GM19467 (cell line): ENCODE measurements around the gene KCNA10.

ENCODE experiments used
- ATAC-seq: cut with Tn5 transposase; IDR thresholded peaks from one replicate; pipeline ENCODE4 v1.9.1; 2021; ENCODE audit warnings: mild to moderate bottlenecking, moderate library complexity; ENCODE audit not compliant: unreplicated experiment

The KCNA10 gene

GRCh38 chr1:110502402-110503151 lies 16.4 kb downstream of the KCNA10 start:
- no peak for ATAC-seq

DNA sequence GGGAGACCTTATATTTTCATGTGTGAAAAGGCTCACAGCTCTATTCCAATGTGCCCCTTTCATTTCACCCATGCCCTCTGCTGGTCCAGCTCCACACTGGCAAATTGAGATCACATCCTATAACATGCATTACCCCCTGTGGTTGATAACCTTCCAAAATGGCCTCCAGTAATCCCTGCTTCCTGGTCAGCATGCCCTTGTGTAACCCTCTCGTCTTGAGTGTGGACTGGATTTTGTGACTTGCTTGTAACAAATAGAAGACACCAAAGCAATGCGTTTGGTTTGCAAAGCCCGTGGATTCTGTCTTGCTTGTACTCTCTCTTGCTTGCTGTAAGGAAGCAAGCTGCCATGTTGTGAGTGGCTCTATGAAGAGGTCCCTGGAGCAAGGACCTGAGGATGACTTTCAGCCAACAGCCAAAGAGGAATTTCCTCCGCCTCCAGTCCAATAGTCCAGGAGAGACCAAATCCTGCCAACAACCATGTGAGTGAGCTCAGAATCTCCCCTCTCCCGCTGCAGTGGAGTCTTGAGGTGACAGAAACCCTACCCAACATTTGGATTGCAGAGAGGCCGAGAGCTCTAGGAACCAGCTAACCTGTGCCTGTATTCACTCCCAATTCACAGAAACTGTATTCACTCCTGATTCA lies 17.4 kb downstream of the KCNA10 start:
- ATAC-seq, result no peak

- ATAC-seq, result no peak
Measured at GRCh38 chr1:110498270-110498669, 20.7 kb downstream of the KCNA10 start.

DNA sequence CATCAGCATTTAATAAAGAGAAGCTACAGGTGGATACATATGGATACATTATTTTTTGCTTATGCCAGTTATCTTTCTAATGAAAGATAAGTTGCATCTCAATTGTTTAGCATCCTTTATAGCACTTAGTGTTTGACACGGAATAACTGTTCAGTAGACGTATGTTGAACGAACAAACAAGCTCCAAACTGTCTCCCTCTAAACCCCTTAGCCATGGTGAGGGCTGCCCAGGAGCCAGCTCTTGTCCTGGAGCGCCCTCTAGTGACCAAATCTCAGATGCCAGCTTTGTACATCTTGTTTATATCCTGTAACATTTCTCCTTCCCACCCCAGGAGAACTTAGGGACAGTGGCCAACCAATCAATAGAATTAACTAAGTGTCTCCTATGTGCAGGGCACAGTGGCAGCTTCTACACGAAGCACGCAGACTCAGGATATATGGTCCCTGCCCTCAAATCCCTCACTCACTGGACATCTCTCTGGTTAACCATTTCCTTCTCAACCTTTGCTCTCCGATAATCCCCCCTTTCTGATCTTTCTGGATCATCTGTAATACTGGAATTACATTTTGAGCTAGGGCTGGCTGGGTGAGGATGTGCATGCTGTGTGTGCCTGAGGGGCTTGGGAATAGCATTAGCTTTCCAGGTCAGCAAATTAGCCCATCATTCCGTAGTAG lies 22.9 kb downstream of the KCNA10 start:
- no peak for ATAC-seq

- ATAC-seq, result no peak
Measured at GRCh38 chr1:110494522-110495406, 24.2 kb downstream of the KCNA10 start.

DNA sequence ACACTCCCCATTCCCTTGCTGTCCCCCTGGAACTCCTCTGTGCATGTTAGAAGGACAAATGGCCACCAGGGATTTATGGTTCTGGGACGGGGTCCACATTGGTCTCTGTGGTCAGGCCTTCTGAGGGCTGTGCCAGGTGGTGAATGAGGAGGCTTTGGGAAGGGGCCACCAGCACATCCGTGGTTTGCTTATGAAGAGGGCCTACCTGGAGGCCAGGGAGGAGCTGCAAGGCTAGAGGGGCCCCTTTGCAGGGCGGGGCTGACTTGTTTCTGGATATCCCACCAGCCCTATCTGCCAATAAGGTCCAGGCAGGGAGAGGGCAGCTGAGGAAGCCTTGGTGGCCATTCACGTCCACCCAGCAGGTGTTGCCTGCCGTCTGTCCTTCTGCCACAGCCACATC lies 24.9 kb downstream of the KCNA10 start:
- ATAC-seq, result no peak

GRCh38 chr1:110493059-110493699 lies 25.8 kb downstream of the KCNA10 start:
- no peak for ATAC-seq

DNA sequence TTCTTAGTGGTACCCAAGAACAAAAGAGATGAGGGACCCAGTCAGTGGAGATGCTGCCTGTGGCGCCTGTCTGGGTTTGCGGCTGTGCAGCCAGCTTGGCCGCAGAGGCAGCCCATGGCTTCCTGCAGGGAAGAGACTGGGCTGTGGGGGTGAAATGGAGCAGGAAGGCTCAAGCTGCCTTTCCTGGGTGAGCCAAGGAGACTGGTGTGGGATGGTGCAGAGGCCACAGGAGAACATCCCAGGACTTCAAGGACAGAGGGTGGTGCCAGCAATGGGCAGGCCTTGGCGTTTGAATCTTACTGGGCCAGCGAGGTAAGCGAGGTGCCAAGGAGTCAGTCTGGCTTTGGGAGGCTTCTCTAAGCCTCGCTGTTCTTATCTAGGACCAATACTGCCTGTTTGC lies 26.4 kb downstream of the KCNA10 start:
- ATAC-seq, result no peak

GRCh38 chr1:110490791-110491451 lies 28.1 kb downstream of the KCNA10 start:
- no peak for ATAC-seq

DNA sequence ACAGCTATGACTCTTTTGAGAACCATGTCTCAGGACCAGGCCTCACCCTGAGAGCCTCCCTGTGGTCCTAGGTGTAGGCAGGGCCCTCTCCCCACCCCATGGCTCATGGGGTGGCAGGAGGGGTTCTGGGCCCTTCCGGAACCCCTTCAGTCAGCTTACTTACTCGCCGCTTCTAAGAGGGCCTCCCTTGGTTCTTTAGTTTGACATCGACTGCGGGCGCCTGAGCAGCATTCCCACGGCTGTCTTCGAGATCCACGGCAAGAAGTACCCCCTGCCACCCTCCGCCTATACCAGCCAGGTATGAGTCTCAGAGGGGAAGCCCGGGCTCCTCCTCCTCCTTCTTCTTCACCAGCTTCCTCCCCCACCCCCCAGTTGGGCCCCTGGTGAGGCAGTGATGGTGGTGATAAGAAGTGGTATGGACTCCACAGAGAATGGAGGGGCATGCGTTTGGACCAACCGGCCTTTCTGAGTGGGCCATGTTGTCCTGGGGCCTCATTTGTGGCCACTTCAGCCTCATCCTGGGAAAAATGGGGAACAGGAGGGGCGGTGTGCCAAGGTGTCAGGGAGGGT lies 28.9 kb downstream of the KCNA10 start:
- ATAC-seq, result no peak

- ATAC-seq, result no peak
Measured at GRCh38 chr1:110489406-110489805, 29.6 kb downstream of the KCNA10 start.

DNA sequence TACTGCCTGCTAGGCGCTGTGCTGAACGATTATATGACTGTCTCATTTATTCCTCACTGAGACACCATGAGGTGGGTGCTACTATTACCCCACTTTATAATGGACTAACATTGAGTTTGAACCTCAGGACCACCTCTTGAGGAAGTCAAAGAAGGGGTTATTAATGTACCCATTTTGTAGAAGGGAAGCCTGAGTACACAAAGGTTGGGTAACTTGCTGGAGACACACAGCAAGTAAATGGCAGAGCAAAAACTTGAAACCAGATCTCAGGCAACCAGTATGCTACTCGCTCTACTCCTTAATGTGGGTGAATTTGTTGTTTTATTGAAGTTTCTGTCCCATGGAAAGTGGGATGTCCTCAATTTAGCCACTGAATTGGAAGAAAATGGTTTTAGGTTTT lies 30.1 kb downstream of the KCNA10 start:
- ATAC-seq, result no peak

DNA sequence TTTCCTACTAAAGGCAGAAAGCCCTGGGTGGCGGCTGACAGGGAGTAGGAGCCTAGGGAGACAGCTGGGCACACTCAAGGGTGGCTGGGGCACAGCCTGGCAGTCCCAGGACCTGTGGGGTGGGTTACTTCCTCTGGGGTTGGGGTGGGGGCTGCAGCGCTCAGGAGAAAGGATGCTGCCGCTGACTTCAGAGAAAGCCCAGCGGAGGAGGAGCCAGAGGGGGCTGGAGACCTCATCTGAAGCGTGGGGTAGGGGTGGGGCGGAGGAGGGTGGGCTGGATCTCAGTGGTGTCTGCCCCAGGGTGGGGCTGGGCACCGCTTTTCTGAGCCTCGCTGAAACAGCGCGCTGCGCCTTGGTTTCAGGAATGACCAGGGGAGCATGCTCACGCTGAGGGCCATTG lies 30.8 kb downstream of the KCNA10 start:
- no peak for ATAC-seq

DNA sequence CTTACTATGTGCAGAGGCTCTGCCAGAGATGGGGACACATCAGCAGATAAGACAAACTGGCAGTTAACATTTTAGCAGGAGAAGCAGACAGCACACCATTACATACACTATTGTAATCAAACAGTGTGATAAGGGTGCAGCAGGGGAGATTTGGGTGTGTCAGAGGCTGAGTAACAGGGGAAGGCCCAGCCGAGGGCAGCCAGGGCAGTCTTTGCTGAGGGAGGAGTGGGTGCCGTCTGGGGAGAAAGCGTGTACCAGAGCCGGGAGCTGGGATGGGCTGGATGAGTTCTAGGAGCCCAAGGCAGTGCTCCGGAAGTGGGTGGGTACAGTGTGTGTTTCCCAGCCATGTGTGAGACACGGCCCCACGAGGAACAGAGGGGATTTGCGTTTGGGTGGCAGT lies 31.2 kb downstream of the KCNA10 start:
- ATAC-seq, result no peak

DNA sequence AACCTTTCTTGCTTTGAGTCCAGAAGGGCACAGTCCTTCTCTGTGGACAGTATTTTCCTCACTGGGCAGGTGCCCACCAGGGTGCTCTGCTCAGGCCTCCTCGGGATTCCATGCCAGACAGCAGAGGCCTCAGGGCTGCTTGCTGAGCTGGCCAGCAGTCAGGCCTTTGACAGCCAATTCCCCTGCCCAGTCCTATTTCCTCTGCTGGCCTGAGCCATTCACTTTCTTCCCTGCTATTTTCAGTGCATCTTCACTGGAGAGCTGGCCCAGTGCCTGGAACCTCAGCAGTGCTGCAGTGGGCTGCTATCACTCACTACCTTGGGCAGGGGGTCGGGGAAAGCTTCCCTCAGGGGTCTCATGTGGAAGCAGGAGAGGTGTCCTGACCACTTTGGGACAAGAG lies 33.2 kb downstream of the KCNA10 start:
- no peak for ATAC-seq

DNA sequence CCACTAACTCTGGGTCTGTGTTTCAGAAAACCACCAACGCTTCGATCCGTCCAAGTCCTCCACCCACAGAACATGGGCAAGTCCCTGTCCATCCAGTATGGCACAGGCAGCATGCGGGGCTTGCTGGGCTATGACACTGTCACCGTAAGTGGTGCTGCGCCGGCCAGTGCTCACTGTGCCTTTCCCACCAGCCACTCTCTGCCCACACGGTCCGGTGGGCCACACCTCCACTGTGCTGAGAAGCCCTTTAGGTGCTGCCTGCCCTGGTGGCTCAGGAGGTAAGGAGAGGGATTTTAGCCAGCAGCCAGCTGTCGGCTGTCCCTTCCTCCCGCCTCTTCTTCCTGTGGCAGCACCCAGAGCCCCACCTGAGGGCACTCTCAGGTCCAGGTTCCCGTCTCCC lies 34.2 kb downstream of the KCNA10 start:
- ATAC-seq, result no peak

DNA sequence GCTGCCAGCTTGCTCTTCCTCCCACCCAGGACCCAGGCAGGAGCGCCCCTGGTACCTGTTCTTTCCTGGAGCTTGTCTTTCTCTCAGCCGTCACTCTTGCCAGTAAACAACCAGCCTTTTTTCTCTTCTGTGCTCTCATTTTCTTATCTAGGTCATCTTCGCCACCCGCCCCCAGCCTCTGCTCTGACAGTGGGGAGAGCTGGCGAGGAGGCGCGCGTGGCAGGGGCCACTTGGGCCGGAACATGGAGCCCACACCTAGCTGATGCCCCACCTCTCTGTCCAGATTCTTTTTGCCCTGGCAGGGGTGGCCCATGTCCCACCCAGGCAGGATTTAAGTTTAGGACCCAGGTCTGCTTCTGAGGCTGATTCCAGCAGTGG lies 35.7 kb downstream of the KCNA10 start:
- ATAC-seq, result no peak

DNA sequence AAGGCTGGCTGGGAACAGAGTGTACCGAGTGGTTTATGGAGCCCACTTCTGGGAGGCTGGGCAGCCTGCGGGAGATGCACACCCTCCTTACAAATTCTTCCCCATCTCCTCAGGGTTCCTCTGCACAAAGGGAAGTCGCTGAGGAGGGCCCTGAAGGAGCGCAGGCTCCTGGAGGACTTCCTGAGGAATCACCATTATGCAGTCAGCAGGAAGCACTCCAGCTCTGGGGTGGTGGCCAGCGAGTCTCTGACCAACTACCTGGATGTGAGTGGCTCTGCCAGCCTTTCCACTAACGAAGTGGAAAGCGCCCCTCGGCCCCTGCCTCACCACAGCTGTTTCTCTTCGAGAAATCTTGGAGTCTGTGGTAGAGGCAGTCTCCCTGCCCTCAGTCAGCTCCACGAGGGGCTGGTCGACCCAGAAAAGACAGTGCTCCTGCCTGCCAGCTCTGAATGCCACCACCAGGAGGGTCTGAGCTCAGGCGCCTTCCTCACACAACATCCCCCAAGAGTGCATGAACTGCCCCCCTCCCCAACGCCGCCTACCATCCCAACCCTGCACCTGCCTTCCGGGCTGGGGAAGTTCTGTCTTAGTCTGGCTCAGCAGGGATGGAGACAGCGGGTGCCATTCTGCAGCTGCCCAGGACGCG lies 36.2 kb downstream of the KCNA10 start:
- no peak for ATAC-seq

GRCh38 chr1:110481968-110482623 lies 36.9 kb downstream of the KCNA10 start:
- no peak for ATAC-seq
